GM19328 (cell line): ENCODE data around the gene ACTN1.

ENCODE experiments used
- ATAC-seq: cut with Tn5 transposase; IDR thresholded peaks from one replicate; pipeline ENCODE4 v1.9.1; 2021; ENCODE audit warnings: mild to moderate bottlenecking, moderate library complexity; ENCODE audit not compliant: unreplicated experiment

The ACTN1 gene

DNA sequence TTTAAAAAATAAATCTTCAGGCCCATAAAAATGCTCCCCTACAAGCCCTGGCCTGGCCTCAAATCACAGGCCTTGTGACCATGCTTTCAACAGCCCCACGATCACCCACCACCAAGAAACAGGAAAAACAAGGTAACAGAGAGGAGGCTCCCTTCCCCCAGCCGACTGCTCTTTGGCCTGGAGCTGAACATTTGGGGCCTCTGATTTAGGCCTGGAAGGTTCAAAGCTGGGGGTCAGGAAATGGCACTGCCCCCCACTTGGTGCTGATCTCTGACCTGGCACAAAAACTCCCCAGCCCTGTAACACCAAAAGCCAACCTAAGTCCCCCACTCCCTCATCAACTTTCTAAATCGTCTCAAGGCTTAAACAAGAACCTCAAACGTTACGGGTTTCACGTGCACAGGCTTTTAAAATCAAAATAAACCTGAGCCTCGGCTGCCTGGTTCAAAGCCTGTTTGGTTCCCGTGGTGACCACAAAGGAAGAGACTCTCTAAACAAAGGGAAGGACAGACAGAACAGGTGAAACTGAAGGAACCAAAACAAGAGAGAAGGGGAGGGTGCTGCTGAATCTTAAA lies 9.0 kb downstream of the ACTN1 start:
- ATAC-seq, result no peak

DNA sequence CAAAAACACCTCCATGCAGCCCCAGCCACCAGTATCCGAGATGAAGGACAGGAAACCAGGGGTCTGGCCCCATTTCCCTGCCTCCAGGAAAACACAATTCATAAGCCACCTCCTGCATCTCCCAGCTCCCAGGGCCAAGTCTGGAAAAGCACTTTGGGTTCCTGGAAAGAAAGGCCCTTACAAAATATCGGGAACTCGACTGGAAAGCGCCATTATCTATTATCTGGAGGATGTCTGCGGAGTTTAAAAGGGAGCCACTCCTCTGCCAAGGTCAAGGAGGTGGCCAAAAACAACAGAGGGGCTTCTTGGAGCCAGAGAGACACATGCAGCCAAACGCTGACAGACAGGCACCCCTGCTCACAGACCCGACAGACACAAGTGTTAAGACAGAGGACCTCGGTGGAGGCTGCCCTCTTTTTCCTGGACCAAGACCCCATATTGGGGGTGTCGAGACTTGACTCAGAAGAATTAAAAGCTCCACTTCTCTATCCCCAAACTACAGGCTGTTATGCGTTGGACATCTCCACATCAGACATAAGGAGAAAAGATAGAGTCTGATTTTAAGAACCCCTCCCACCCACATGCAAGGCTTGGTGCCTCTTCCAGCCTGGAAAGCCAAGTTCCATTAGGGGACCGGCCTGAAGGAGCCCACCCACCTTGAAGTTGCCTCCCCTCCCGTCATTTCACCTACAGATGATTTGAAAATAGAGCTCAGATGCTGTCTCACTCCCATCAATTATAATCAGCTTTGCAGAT lies 9.6 kb downstream of the ACTN1 start:
- ATAC-seq, result no peak

GRCh38 chr14:68968721-68969120 lies 10.4 kb downstream of the ACTN1 start:
- no peak for ATAC-seq

GRCh38 chr14:68968051-68968450 lies 11.1 kb downstream of the ACTN1 start:
- no peak for ATAC-seq

GRCh38 chr14:68967459-68967940 lies 11.6 kb downstream of the ACTN1 start:
- ATAC-seq, result no peak

GRCh38 chr14:68966872-68967301 lies 12.2 kb downstream of the ACTN1 start:
- no peak for ATAC-seq

DNA sequence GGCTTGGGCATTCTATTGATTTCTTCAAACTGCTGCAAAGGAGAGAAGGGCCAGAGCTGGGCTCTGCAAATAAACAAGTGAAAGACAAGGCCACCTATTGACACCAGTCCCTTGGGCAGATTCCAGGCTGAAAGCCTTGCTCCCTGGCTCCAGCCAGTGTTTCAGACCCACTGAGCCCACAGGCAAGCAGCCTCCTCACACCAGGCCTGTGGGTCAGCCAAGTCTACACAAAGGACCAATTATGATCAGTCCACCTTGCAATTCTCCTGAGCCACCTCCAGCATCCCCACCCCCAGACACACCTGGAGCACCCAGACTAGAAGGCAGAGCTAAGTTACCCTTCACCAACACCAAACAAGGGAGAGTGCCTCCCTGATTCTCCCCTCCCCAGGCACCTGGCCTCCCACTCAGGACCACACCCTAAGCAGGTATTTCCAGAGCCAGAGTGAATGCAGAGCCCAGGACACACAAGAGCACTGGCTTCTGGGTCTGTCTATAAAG lies 13.8 kb downstream of the ACTN1 start:
- no peak for ATAC-seq

GRCh38 chr14:68964300-68965093 lies 14.6 kb downstream of the ACTN1 start:
- ATAC-seq, result no peak

DNA sequence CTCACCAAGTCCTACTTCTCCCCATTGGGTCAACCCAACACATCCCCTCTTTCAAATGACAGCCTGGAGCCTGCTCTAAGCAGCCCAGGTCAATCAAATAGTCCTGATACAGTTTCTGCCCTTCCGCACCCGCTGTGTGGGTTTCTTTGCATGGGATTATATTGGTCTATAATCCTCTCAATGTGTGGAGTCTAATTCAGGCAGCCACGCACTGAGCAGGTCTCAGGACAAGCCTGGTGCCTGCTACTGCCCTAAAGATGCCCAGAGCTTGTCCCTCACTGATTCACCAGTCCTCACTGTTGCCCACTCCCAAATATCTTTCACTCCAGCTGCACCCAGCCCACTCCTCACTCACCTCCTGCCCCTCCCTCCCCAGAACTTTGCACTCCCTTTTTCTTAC lies 16.4 kb downstream of the ACTN1 start:
- ATAC-seq, result no peak

DNA sequence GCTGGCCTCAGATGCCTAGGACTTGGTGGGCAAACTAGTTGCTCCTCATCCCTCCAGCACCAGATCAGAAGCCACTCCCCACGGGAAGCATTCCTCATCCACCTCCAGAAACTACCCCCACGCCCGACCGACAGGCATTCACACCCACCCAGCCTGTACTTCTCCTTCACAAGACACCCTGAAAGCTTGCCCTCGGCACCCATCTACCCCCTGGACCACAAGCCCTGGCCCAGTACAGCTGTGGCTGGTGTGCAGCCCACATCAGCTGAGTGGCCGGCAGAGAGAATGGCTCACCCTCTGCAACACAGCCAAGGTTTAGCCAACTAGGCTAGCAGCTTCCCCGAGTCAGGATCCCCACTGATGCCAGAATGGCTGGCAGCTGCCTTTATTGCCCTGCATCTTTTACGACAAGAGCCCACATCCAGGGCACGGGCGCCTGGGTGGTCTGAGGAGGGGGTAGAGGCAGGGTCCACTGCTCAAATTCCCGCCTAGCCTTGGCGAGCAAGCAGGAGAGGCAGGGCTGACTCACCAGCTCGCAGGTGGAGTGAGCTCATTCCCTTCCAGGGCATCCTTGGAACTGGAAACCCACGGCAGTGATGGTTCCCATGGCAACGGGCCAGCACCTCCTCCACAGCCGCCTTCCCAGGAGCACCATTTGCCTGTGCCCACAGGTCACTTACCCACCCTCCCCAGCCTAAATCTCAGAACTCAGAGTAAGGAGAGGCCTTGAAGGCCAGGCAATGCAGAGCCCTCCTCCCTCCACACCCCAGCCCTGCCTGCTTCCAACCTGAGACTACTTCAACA lies 17.1 kb downstream of the ACTN1 start:
- ATAC-seq, result no peak

GRCh38 chr14:68961361-68961760 lies 17.7 kb downstream of the ACTN1 start:
- no peak for ATAC-seq

DNA sequence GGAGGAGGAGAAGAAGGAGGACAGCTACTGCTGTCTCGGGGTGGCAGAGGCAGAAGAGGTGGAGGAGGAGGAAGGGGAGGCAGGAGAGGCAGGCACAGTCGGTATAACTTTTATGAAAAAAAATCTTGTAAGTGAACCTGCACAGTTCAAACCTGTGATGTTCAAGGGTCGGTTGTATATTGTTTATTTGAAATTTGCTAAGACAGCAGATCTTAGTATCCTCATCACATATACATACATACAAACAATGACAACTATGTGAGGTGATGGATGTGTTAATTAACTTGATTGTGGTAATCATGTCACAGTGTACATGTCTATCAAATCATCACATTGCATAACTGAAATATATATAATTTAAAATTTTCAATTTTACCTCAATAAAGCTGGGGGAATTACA lies 19.0 kb downstream of the ACTN1 start:
- ATAC-seq, result no peak

- no peak for ATAC-seq
These were observed 20.1 kb downstream of the ACTN1 start for GRCh38 chr14:68959035-68959434.

DNA sequence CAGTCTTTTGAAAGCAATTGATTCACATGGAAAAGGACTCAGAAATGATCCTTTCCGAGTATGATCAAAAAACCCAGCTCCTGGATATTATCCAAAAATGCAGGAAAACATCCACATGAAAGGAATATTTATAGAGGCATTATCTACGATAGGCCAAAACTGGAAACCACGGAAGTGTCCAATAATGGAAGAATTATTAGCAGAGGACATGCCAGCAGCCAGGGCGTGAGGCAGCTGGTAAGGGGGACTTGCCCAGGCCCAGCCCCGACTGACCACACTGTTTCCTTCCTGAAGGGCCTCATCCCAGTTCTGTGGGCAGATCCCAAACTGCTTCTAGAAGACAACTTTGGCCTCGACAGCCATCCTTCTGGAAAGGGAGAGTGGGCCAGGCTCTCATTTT lies 20.5 kb downstream of the ACTN1 start:
- ATAC-seq, result no peak

DNA sequence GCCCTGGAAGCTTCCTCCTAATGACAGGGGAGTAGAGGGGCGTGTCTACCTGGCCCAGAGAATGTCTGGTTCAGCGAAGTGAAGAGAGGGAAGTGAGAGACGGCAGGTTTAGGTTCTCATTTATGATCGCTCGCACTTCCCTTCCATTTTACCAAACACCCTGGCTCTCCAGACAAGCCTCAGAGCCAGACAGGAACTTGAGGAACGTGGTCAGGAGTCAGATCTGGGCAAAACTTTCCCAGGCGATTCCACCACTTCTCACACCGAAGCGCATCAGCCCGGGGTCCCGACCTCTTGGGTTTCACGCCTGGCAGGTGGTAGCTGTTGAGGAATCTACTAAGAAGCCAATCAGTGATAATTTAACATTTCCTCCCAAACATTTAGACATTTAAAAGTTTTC lies 21.3 kb downstream of the ACTN1 start:
- no peak for ATAC-seq

DNA sequence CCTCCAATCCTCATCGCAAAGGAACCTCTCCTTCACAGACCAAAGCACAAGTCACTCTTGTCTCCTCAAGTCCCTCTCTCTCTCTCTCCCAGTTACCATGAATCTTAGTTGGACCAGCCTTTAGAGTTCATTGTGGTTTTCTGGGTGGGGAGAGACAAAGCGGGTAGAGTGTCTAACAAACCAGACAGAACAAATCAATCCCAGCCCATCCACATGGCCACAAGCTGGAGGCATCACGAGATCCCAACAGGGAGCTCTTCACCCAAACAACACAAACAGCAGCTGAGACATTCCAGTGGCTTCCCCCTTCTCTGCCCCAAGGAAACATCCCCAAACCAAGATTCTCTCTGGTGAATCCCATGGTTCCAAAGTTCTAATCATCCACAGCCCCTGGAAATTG lies 22.4 kb downstream of the ACTN1 start:
- no peak for ATAC-seq

GRCh38 chr14:68955851-68956179 lies 23.3 kb downstream of the ACTN1 start:
- ATAC-seq, result no peak

DNA sequence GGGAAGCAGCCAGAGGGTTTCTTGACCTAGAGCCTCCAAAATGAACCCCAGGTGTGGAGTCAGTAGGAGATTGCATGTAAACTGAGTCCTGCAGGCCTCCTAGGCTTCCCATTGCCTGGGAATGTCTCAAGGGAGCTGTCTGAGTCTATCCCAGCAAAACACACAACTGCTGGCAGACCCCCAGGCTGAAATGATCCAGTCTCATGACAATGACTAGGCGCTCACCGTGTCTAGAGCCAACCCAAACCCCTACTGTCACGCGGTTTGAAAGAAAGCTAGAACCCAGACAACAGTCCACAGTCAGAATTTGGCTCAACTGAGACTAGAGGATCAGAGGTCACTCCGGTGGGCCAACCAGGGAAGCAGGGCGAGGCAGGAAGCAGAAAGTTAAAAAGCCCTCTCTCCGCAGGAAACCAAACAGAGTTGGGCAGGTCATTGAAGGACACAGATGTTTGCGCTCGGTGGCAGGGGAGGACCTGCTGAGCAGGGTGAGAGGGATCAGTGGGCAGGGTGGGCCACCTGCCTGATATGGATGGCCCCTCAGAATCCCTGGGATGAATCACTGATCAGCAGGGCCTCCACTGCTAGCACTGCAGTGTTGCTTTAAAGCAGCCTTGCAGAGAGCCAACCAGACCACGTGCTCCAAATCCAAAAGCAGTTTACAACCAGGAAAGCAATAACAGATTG lies 23.8 kb downstream of the ACTN1 start:
- no peak for ATAC-seq

GRCh38 chr14:68953196-68953555 lies 25.9 kb downstream of the ACTN1 start:
- no peak for ATAC-seq

GRCh38 chr14:68952531-68953195 lies 26.4 kb downstream of the ACTN1 start:
- no peak for ATAC-seq
